ENCODE results near the gene UBA1. TPM values are rescaled to one million over a fixed set of nuclear protein-coding genes. Genes with fewer than 3 reads are reported as not detected.
A peak's percentile ranks its signal among the peaks of the same experiment; 100 is the strongest.

Gene UBA1
- total RNA-seq, 4 donors from 2014 or later, result 145 to 182 (median 163) TPM

DNA sequence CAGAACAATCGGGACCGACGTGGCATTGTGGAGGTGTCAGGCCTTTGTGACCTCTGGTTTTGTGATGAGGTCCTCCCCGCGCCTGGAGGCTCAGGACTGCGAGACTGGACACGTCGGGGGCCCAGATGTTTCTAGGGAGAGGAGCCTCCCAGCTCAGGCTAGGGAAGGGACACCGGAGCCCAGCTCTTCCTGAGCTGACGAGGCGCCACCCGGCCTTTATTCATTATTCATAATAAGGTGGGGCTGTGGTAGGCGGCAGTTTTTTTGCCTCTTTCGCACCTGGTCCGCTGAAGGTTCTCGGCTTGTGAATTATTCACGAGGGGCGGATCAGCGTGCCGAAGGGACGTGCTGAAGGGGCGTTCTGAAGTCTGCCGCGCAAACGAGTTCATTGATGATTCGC lies 2.3 kb upstream of the UBA1 start:
- Histone ChIP-seq H3K27ac (peak overlapping the region; percentile 71 to 78 (median 76)), H3K27me3 (no peaks in the 10 kb centered on the region), H3K4me1 (peaks cover 15 to 37% (median 23%) of the 10 kb centered on the region in 4 donors), H3K9me3 (no peaks in the 10 kb centered on the region), H3K4me3 (peak overlapping the region in 3 of 4 donors; percentile 41 to 61 (median 53)), H3K36me3 (no peaks in the 10 kb centered on the region)
- in situ Hi-C loops (cut with MboI; ENCODE audit: low pct_ligation_motif_present in 1 of 4, low pct_unique_long_range_greater_than_20kb in 1 of 4, low sequenced_read_pairs in 3 of 4), result loop anchor here (10.0 to 25.0 kb wide), 4 partner anchors 193 to 333 kb away; no protein-coding TSS in a partner anchor
- WGBS, 2 donors (ENCODE audit: low coverage in 1 of 2), result 40% methylated on average over 26 of the region's 26 CpGs; no CpG with 5 or more reads in 1 of the 2 donors
- TF ChIP-seq POLR2A (IDR thresholded peaks at IDR 0.05), result no peak
- no peak for TF ChIP-seq EP300 (IDR thresholded peaks at IDR 0.05; ENCODE audit: low read depth)
- no peak for TF ChIP-seq CTCF (IDR thresholded peaks at IDR 0.05)
- intact Hi-C loops (cut with DNase I; ENCODE audit: low total_unique reads), result no loop called here
- DNase-seq, result peak; percentile 51

DNA sequence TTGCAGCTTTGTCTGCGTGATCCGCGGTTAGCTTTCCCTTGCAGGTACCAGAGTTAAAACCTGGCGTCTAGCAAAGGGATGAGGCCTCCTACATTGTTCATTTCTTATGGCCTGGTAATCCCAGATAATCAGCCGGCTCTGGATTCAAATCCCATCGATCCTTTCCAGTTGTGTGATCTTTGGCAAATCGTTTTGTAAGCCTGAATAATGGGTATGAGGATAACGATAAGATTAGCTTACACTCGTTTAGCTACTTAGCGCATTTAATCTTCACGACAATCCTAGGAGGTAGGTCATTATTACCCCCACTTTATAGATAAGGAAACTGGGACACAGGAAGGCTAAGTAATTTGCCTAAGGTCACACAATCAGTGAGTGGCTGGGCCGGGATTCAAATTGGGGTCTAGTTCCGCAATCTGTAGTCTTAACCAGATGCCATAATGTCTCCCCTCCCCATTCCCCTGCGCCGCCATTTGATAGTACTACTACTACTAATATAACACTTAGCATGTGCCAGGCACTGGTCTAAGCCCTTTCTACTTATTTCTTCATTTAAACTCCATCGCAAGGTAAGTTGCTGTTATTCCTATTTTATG lies 1.7 kb upstream of the UBA1 start:
- no peak for TF ChIP-seq EP300 (IDR thresholded peaks at IDR 0.05; ENCODE audit: low read depth)
- intact Hi-C loops (cut with DNase I; ENCODE audit: low total_unique reads), result loop anchor here (2.0 kb wide), 1 partner anchor 193 kb away; no protein-coding TSS in a partner anchor
- no peak for DNase-seq
- peak overlapping the region in 2 of 4 donors; percentile 76 to 78 for H3K27ac ChIP-seq
- H3K9me3 ChIP-seq, result no peaks in the 10 kb centered on the region
- no peaks in the 10 kb centered on the region for H3K27me3 ChIP-seq
- H3K4me3 ChIP-seq, result peak overlapping the region in 2 of 4 donors; percentile 41 to 61
- H3K36me3 ChIP-seq, result no peaks in the 10 kb centered on the region
- WGBS, 2 donors (ENCODE audit: low coverage in 1 of 2), result 27 to 65% methylated on average over 3 to 16 of the region's 16 CpGs
- peaks cover 20 to 43% (median 28%) of the 10 kb centered on the region in 4 donors for H3K4me1 ChIP-seq
- in situ Hi-C loops (cut with MboI; ENCODE audit: low pct_ligation_motif_present in 1 of 4, low pct_unique_long_range_greater_than_20kb in 1 of 4, low sequenced_read_pairs in 3 of 4), result loop anchor here (10.0 to 25.0 kb wide), 4 partner anchors 193 to 333 kb away; no protein-coding TSS in a partner anchor

DNA sequence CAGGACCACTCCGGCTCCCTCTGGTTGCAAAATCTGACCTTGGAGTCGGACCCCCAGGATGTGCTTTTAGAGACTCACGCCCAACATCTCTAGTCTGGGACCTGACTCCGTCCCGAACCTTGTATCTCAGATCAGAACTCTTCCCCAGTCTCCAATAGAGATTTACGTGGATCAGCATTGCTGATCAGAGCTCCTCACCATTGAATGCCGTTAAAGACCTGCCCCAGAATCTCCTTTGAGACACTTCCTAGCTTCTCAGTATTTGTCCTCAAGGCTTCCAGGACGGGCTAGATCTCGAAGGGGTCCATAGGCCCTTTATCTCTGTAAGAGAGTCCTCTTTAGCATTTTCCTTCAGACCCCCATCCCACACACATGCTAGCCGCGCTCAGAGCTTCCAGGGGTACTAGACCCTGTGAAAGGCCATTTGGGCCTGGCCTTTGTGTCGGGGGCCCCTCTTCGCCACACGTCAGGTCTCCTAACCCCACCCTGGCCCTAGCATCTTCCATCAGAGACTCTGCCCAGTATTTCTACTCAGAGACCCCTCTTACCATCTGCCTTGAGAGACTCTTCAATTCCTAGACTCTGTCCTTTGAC lies 662 bp downstream of the UBA1 start:
- 12% methylated on average over 13 of the region's 14 CpGs; no CpG with 5 or more reads in 1 of the 2 donors for WGBS, 2 donors (ENCODE audit: low coverage in 1 of 2)
- Histone ChIP-seq H3K9me3 (no peaks in the 10 kb centered on the region), H3K4me3 (peak overlapping the region; percentile 80 to 90 (median 84)), H3K27ac (peak overlapping the region; percentile 93 to 99 (median 96)), H3K27me3 (no peaks in the 10 kb centered on the region), H3K36me3 (no peaks in the 10 kb centered on the region), H3K4me1 (peaks cover 26 to 60% (median 34%) of the 10 kb centered on the region in 4 donors)
- in situ Hi-C loops (cut with MboI; ENCODE audit: low pct_ligation_motif_present in 1 of 4, low pct_unique_long_range_greater_than_20kb in 1 of 4, low sequenced_read_pairs in 3 of 4), result loop anchor here (10.0 to 25.0 kb wide), 4 partner anchors 191 to 331 kb away; no protein-coding TSS in a partner anchor
- intact Hi-C loops (cut with DNase I; ENCODE audit: low total_unique reads), result no loop called here
- DNase-seq, result no peak
- TF ChIP-seq EP300 (IDR thresholded peaks at IDR 0.05; ENCODE audit: low read depth) (no peak), POLR2A (IDR thresholded peaks at IDR 0.05) (no peak), CTCF (IDR thresholded peaks at IDR 0.05) (no peak), POLR2AphosphoS5 (IDR thresholded peaks at IDR 0.05) (no peak)

GRCh38 chrX:47196098-47196497 lies 2.5 kb downstream of the UBA1 start:
- peaks cover 26 to 63% (median 34%) of the 10 kb centered on the region in 4 donors for H3K4me1 ChIP-seq
- TF ChIP-seq POLR2AphosphoS5 (IDR thresholded peaks at IDR 0.05) (no peak), EP300 (IDR thresholded peaks at IDR 0.05; ENCODE audit: low read depth) (no peak), POLR2A (IDR thresholded peaks at IDR 0.05) (no peak), CTCF (IDR thresholded peaks at IDR 0.05) (no peak)
- H3K9me3 ChIP-seq, result no peaks in the 10 kb centered on the region
- peak overlapping the region in 2 of 4 donors; percentile 16 to 28 for H3K27ac ChIP-seq
- H3K4me3 ChIP-seq, result no peak overlapping the region
- intact Hi-C loops (cut with DNase I; ENCODE audit: low total_unique reads), result no loop called here
- no peaks in the 10 kb centered on the region for H3K27me3 ChIP-seq
- in situ Hi-C loops (cut with MboI; ENCODE audit: low pct_ligation_motif_present in 1 of 4, low pct_unique_long_range_greater_than_20kb in 1 of 4, low sequenced_read_pairs in 3 of 4), result loop anchor here (10.0 to 25.0 kb wide), 4 partner anchors 189 to 329 kb away; no protein-coding TSS in a partner anchor
- 62% methylated on average over 3 of the region's 3 CpGs; no CpG with 5 or more reads in 1 of the 2 donors for WGBS, 2 donors (ENCODE audit: low coverage in 1 of 2)
- H3K36me3 ChIP-seq, result peaks cover 1 to 5% (median 3%) of the 10 kb centered on the region in 4 donors
- no peak for DNase-seq
